ENCODE data around the gene EYS. TPM values are rescaled to one million over a fixed set of nuclear protein-coding genes. Genes with fewer than 3 reads are reported as not detected.

Gene EYS
- total and polyA plus RNA-seq, 2 of the 8 experiments (the other 6 are each of a cell fraction or from before 2014, with no cell fraction given) = 0.05 to 0.13 TPM

DNA sequence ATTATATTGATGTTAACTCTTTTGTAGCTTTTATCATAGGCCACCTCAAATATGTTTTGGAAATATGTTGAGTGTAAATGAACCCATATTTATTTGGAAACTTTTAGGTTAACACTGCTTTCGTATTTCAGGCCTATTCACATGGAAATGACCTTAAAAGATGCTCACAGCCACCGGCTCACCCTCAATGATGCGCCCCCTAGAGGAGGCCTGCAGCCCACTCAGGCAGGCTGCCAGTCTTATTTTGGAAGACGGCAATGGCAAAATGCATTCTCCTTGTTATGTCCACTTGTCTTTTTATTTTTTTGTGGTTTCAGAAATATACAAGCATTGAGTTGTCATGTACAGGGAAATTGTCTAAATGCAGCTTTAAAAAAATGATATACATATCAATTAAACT lies 1201.7 kb downstream of the EYS start:
- 26% methylated on average over 4 of the region's 4 CpGs; no CpG with 5 or more reads in 1 of the 2 experiments for WGBS, 2 experiments (ENCODE audit: extremely low coverage in 1 of 2, insufficient coverage in 1 of 2, insufficient read length in 1 of 2, insufficient replicate concordance in 2 of 2, low coverage in 1 of 2, low lambda C conversion rate in 2 of 2, missing lambda C conversion rate in 1 of 2)
- peak; percentile 90 for FAIRE-seq

More for the DNA sequence above, 1201.7 kb downstream of the EYS start:
- H2BK5ac ChIP-seq (ENCODE audit: low read depth, low read length) = no peak overlapping the region
- peak; percentile 57 to 69 for TF ChIP-seq RAD21 (IDR thresholded peaks at IDR 0.05 in 1 of 2, conservative IDR thresholded peaks at IDR 0.05 in 1 of 2; ENCODE audit: low read depth in 2 of 2, low read length in 2 of 2)
- TF ChIP-seq, protein P1, sequence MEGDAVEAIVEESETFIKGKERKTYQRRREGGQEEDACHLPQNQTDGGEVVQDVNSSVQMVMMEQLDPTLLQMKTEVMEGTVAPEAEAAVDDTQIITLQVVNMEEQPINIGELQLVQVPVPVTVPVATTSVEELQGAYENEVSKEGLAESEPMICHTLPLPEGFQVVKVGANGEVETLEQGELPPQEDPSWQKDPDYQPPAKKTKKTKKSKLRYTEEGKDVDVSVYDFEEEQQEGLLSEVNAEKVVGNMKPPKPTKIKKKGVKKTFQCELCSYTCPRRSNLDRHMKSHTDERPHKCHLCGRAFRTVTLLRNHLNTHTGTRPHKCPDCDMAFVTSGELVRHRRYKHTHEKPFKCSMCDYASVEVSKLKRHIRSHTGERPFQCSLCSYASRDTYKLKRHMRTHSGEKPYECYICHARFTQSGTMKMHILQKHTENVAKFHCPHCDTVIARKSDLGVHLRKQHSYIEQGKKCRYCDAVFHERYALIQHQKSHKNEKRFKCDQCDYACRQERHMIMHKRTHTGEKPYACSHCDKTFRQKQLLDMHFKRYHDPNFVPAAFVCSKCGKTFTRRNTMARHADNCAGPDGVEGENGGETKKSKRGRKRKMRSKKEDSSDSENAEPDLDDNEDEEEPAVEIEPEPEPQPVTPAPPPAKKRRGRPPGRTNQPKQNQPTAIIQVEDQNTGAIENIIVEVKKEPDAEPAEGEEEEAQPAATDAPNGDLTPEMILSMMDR (IDR thresholded peaks at IDR 0.05; ENCODE audit: control extremely low read depth in 1 of 3, insufficient read depth in 1 of 3, low read depth in 1 of 3, low read length in 3 of 3) = peak; percentile 68 to 91 (median 89)
- TF ChIP-seq CEBPB (IDR thresholded peaks at IDR 0.05; ENCODE audit: low read depth, low read length) = no peak
- no peaks in the 10 kb centered on the region for H3K9me3 ChIP-seq (ENCODE audit: insufficient read depth in 2 of 2, low read depth in 1 of 2, low read length in 1 of 2)
- H2AK5ac ChIP-seq (ENCODE audit: low read depth, low read length) = no peak overlapping the region
- no peak overlapping the region for H4K8ac ChIP-seq (ENCODE audit: extremely low read depth, insufficient read depth, low read length)
- H3K79me2 ChIP-seq (ENCODE audit: control insufficient read depth in 1 of 2, insufficient read depth in 2 of 2, low read length in 2 of 2) = no peaks in the 10 kb centered on the region
- CTCF ChIA-PET (ENCODE audit: partially characterized antibody) = interaction anchor here (0.8 to 2.1 kb wide), 18 partner anchors 12 to 590 kb away, joined by 3 to 19 read pairs (median 4); no protein-coding TSS in a partner anchor
- H3K18ac ChIP-seq (ENCODE audit: extremely low read depth, low read length) = no peak overlapping the region
- H2BK120ac ChIP-seq (replicated peaks; ENCODE audit: low read depth, low read length) = no peak overlapping the region
- DNase-seq (ENCODE audit: low read depth in 1 of 2, low spot score in 2 of 2) = peak in 1 of 2 experiments; percentile 78
- no peak overlapping the region for H3K4me3 ChIP-seq (ENCODE audit: extremely low read depth in 1 of 4, insufficient read depth in 2 of 4, low read depth in 3 of 4, low read length in 4 of 4)
- H2BK12ac ChIP-seq (ENCODE audit: low read depth, low read length) = no peak overlapping the region
- H3K36me3 ChIP-seq (ENCODE audit: control insufficient read depth in 2 of 4, insufficient read depth in 4 of 4, low read length in 3 of 4) = no peaks in the 10 kb centered on the region
- no peak overlapping the region for H2BK15ac ChIP-seq (ENCODE audit: low read length)
- H3K23ac ChIP-seq (ENCODE audit: insufficient read length) = no peak overlapping the region
- no peak overlapping the region for H3K4ac ChIP-seq (replicated peaks; ENCODE audit: insufficient read length, low read depth, low read length)
- no peak overlapping the region for H3K14ac ChIP-seq (ENCODE audit: insufficient read length)
- no peaks in the 10 kb centered on the region for H4K20me1 ChIP-seq (replicated peaks in 1 of 2; ENCODE audit: control insufficient read depth in 1 of 2, insufficient read depth in 2 of 2, low read length in 2 of 2)
- POLR2A ChIA-PET (ENCODE audit: partially characterized antibody) = no interaction called here
- H4K5ac ChIP-seq (ENCODE audit: insufficient read length, low read depth, low read length) = no peak overlapping the region
- H4K91ac ChIP-seq (replicated peaks; ENCODE audit: insufficient read length, low read length) = no peak overlapping the region
- H3K4me2 ChIP-seq (ENCODE audit: insufficient read depth in 1 of 2, low read depth in 2 of 2, low read length in 2 of 2) = no peak overlapping the region
- H3K4me1 ChIP-seq (replicated peaks in 1 of 4; ENCODE audit: control insufficient read depth in 3 of 4, insufficient read depth in 4 of 4, low read length in 3 of 4) = no peaks in the 10 kb centered on the region
- H3K9ac ChIP-seq (replicated peaks in 1 of 4; ENCODE audit: extremely low read depth in 1 of 4, low read depth in 3 of 4, low read length in 3 of 4) = no peak overlapping the region
- H2BK20ac ChIP-seq (ENCODE audit: low read length) = no peak overlapping the region
- H2AFZ ChIP-seq (ENCODE audit: low read length) = no peak overlapping the region
- no peaks in the 10 kb centered on the region for H3K27me3 ChIP-seq (replicated peaks in 1 of 4; ENCODE audit: control insufficient read depth in 3 of 4, extremely low read depth in 1 of 4, insufficient read depth in 3 of 4, low read length in 3 of 4)
- no peaks in the 10 kb centered on the region for H3K79me1 ChIP-seq (ENCODE audit: low read depth, low read length)
- no peak overlapping the region for H3K56ac ChIP-seq (replicated peaks; ENCODE audit: insufficient read length, low read depth, low read length)
- no peak overlapping the region for H3K27ac ChIP-seq (ENCODE audit: low read depth, low read length)
- no peaks in the 10 kb centered on the region for H3K23me2 ChIP-seq (ENCODE audit: low read depth, low read length)

All from H1 (cell line).